Measurements from ENCODE around the gene TIMM50. TPM values are rescaled to one million over a fixed set of nuclear protein-coding genes. Genes with fewer than 3 reads are reported as not detected.

Gene TIMM50
- total and polyA plus RNA-seq, 2 of the 8 experiments (the other 6 are each of a cell fraction or from before 2014, with no cell fraction given): 155 to 187 TPM

DNA sequence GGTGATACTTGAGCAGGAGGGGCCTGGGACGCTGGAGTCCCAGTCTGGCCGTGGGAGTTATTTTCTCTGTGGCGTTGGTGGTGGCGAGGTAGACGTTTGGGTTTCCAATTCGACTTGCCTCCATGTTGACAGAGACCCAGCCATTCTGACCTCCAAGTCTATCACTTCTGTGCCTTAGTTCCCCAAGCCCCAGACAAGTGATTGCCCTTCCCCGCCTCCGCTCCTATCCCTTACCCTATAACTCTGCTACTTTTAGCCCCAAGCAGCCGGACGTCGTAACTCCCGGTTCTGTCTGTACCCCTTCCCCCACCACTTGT is 549 bp downstream of the TIMM50 start:
- peak overlapping the region; percentile 88 to 95 for H3K4me2 ChIP-seq (ENCODE audit: insufficient read depth in 1 of 2, low read depth in 2 of 2, low read length in 2 of 2)
- no peak overlapping the region for H2BK20ac ChIP-seq (ENCODE audit: low read length)
- peak overlapping the region; percentile 85; the same call in 1 of the 2 replicates for H3K18ac ChIP-seq (ENCODE audit: extremely low read depth, low read length)
- no peak overlapping the region for H4K5ac ChIP-seq (ENCODE audit: insufficient read length, low read depth, low read length)
- H3K9me3 ChIP-seq (ENCODE audit: insufficient read depth in 2 of 2, low read depth in 1 of 2, low read length in 1 of 2): no peaks in the 10 kb centered on the region
- no peak overlapping the region for H3K14ac ChIP-seq (ENCODE audit: insufficient read length)
- peak overlapping the region; percentile 1; the same call in 1 of the 2 replicates for H2BK12ac ChIP-seq (ENCODE audit: low read depth, low read length)
- H3K36me3 ChIP-seq (ENCODE audit: control insufficient read depth in 2 of 4, insufficient read depth in 4 of 4, low read length in 3 of 4): peaks cover 7 to 41% (median 20%) of the 10 kb centered on the region in 4 experiments
- no peaks in the 10 kb centered on the region for H3K27me3 ChIP-seq (replicated peaks in 1 of 4; ENCODE audit: control insufficient read depth in 3 of 4, extremely low read depth in 1 of 4, insufficient read depth in 3 of 4, low read length in 3 of 4)
- FAIRE-seq (no peak), DNase-seq (ENCODE audit: low read depth in 1 of 2, low spot score in 2 of 2) (no peak)
- H4K8ac ChIP-seq (ENCODE audit: extremely low read depth, insufficient read depth, low read length): peak overlapping the region; percentile 98; the same call in 1 of the 2 replicates
- peak overlapping the region; percentile 89 to 98 (median 95) for H3K4me3 ChIP-seq (ENCODE audit: extremely low read depth in 1 of 4, insufficient read depth in 2 of 4, low read depth in 3 of 4, low read length in 4 of 4)
- H4K91ac ChIP-seq (replicated peaks; ENCODE audit: insufficient read length, low read length): no peak overlapping the region
- H2BK120ac ChIP-seq (replicated peaks; ENCODE audit: low read depth, low read length): no peak overlapping the region
- peaks cover 0 to 10% (median 4%) of the 10 kb centered on the region in 4 experiments; a peak in 5 of 7 replicates for H3K4me1 ChIP-seq (replicated peaks in 1 of 4; ENCODE audit: control insufficient read depth in 3 of 4, insufficient read depth in 4 of 4, low read length in 3 of 4)
- no peak overlapping the region for H2AFZ ChIP-seq (ENCODE audit: low read length)
- no peak overlapping the region for H2AK5ac ChIP-seq (ENCODE audit: low read depth, low read length)
- peaks cover 4% of the 10 kb centered on the region for H3K79me1 ChIP-seq (ENCODE audit: low read depth, low read length)
- no peak overlapping the region for H3K23ac ChIP-seq (ENCODE audit: insufficient read length)
- no peak overlapping the region for H3K4ac ChIP-seq (replicated peaks; ENCODE audit: insufficient read length, low read depth, low read length)
- H3K79me2 ChIP-seq (ENCODE audit: control insufficient read depth in 1 of 2, insufficient read depth in 2 of 2, low read length in 2 of 2): peaks cover 6 to 24% of the 10 kb centered on the region in 2 experiments; a peak in 3 of 4 replicates
- H2BK15ac ChIP-seq (ENCODE audit: low read length): no peak overlapping the region
- 3% methylated on average over 12 of the region's 12 CpGs; no CpG with 5 or more reads in 1 of the 2 experiments for WGBS, 2 experiments (ENCODE audit: extremely low coverage in 1 of 2, insufficient coverage in 1 of 2, insufficient read length in 1 of 2, insufficient replicate concordance in 2 of 2, low coverage in 1 of 2, low lambda C conversion rate in 2 of 2, missing lambda C conversion rate in 1 of 2)
- peak overlapping the region; percentile 95 to 99 (median 96) for H3K9ac ChIP-seq (replicated peaks in 1 of 4; ENCODE audit: extremely low read depth in 1 of 4, low read depth in 3 of 4, low read length in 3 of 4)
- H3K23me2 ChIP-seq (ENCODE audit: low read depth, low read length): peaks cover 5% of the 10 kb centered on the region
- no peak overlapping the region for H3K56ac ChIP-seq (replicated peaks; ENCODE audit: insufficient read length, low read depth, low read length)
- ChIA-PET CTCF (ENCODE audit: partially characterized antibody) (interaction anchor here (1.3 to 1.8 kb wide), 3 partner anchors 9 to 52 kb away, joined by 4 to 5 read pairs (median 4); partner anchors contain the start of genes EID2B and SELENOV), POLR2A (ENCODE audit: partially characterized antibody) (interaction anchor here (1.0 to 8.3 kb wide), 10 partner anchors 12 to 93 kb away, joined by 3 to 96 read pairs (median 6); partner anchors contain the start of genes DLL3, RPS16, SELENOV and SUPT5H)
- peaks cover 2 to 6% of the 10 kb centered on the region in 2 experiments for H4K20me1 ChIP-seq (replicated peaks in 1 of 2; ENCODE audit: control insufficient read depth in 1 of 2, insufficient read depth in 2 of 2, low read length in 2 of 2)
- peak overlapping the region; percentile 79; the same call in 1 of the 2 replicates for H2BK5ac ChIP-seq (ENCODE audit: low read depth, low read length)
- peak overlapping the region; percentile 93 for H3K27ac ChIP-seq (ENCODE audit: low read depth, low read length)
- TF ChIP-seq HDAC6 (IDR thresholded peaks at IDR 0.05; ENCODE audit: low read depth, low read length) (no peak), YY1 (IDR thresholded peaks at IDR 0.05; ENCODE audit: low read depth, low read length) (no peak), CEBPB (IDR thresholded peaks at IDR 0.05; ENCODE audit: low read depth, low read length) (no peak), EP300 (IDR thresholded peaks at IDR 0.05; ENCODE audit: borderline replicate concordance in 1 of 2, low read depth in 2 of 2, low read length in 2 of 2) (no peak), SAP30 (IDR thresholded peaks at IDR 0.05; ENCODE audit: insufficient read depth, insufficient replicate concordance, low read length) (peak; percentile 13), CREB1 (IDR thresholded peaks at IDR 0.05) (no peak), TCF12 (IDR thresholded peaks at IDR 0.05; ENCODE audit: low read depth, low read length) (no peak), BRCA1 (IDR thresholded peaks at IDR 0.05; ENCODE audit: low read depth, low read length) (no peak)
- TF ChIP-seq, protein P1, sequence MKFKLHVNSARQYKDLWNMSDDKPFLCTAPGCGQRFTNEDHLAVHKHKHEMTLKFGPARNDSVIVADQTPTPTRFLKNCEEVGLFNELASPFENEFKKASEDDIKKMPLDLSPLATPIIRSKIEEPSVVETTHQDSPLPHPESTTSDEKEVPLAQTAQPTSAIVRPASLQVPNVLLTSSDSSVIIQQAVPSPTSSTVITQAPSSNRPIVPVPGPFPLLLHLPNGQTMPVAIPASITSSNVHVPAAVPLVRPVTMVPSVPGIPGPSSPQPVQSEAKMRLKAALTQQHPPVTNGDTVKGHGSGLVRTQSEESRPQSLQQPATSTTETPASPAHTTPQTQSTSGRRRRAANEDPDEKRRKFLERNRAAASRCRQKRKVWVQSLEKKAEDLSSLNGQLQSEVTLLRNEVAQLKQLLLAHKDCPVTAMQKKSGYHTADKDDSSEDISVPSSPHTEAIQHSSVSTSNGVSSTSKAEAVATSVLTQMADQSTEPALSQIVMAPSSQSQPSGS (IDR thresholded peaks at IDR 0.05; ENCODE audit: low read length): no peak

Measured in H1 (cell line).